HG03097 (cell line): ENCODE data around the gene FAHD1.
"Not testable (repeated sequence)": the region's sequence is repeated elsewhere in the genome, so short reads cannot be mapped to it uniquely, and the experiment has no call there.

Experiments used
- ATAC-seq: cut with Tn5 transposase; IDR thresholded peaks from one replicate; pipeline ENCODE4 v1.9.1; 2021; ENCODE audit not compliant: unreplicated experiment, low FRiP score

FAHD1 gene

GRCh38 chr16:1788708-1789100, 38.3 kb upstream of the FAHD1 start:
- ATAC-seq = no peak

- no peak for ATAC-seq
Observed at GRCh38 chr16:1789643-1790045, 37.4 kb upstream of the FAHD1 start.

GRCh38 chr16:1790261-1790610, 36.8 kb upstream of the FAHD1 start:
- no peak for ATAC-seq

GRCh38 chr16:1790611-1791255, 36.3 kb upstream of the FAHD1 start:
- no peak for ATAC-seq

- ATAC-seq = no peak
Observed at GRCh38 chr16:1791256-1791942, 35.6 kb upstream of the FAHD1 start.

GRCh38 chr16:1791943-1792812, 34.8 kb upstream of the FAHD1 start:
- no peak for ATAC-seq

- ATAC-seq = no peak
Observed at GRCh38 chr16:1792836-1793577, 34.0 kb upstream of the FAHD1 start.

- ATAC-seq = no peak
Observed at GRCh38 chr16:1793578-1794220, 33.3 kb upstream of the FAHD1 start, which contains the start of gene IGFALS. IGFALS (minus strand) TSS chr16:1793705; CDS start chr16:1793652, 53 bp downstream.

- ATAC-seq = no peak
Observed at GRCh38 chr16:1794221-1794871, 32.7 kb upstream of the FAHD1 start.

GRCh38 chr16:1794908-1795666, 31.9 kb upstream of the FAHD1 start:
- ATAC-seq = no peak

- ATAC-seq = not testable (repeated sequence)
Observed at GRCh38 chr16:1799263-1799662, 27.7 kb upstream of the FAHD1 start.

GRCh38 chr16:1800701-1801100, 26.3 kb upstream of the FAHD1 start:
- ATAC-seq = no peak

- no peak for ATAC-seq
Observed at GRCh38 chr16:1807626-1808025, 19.4 kb upstream of the FAHD1 start.

- no peak for ATAC-seq
Observed at GRCh38 chr16:1808691-1809090, 18.3 kb upstream of the FAHD1 start.

- ATAC-seq = no peak
Observed at GRCh38 chr16:1809281-1809801, 17.7 kb upstream of the FAHD1 start.

- ATAC-seq = no peak
Observed at GRCh38 chr16:1810106-1810505, 16.9 kb upstream of the FAHD1 start.

GRCh38 chr16:1810536-1810935, 16.5 kb upstream of the FAHD1 start:
- no peak for ATAC-seq

- no peak for ATAC-seq
Observed at GRCh38 chr16:1812732-1813163, 14.3 kb upstream of the FAHD1 start.

GRCh38 chr16:1815461-1815860, 11.5 kb upstream of the FAHD1 start:
- no peak for ATAC-seq
